CD14-positive monocyte (primary cell): ENCODE data around the gene ALG14. TPM values are rescaled to one million over a fixed set of nuclear protein-coding genes. Genes with fewer than 3 reads are reported as not detected.

Experiments
- DNase-seq, 3 donors: peaks; one replicate each; pipeline ENCODE4 v3.0.0-alpha.2; 2011 to 2022
- H2AFZ ChIP-seq: 2 replicates; pipeline ENCODE4 v1.6.0; 2012; ENCODE audit warnings: mild to moderate bottlenecking, low read depth, low read length, inconsistent platforms; ENCODE audit not compliant: insufficient read depth, poor library complexity, severe bottlenecking
- H3K27ac ChIP-seq, 2 donors: 1 replicate in 1 of 2; 2 replicates in 1 of 2; pipeline ENCODE4 v1.5.1; 2012 to 2013; ENCODE audit warnings: low read length in 2 of 2, control low read depth in 1 of 2, inconsistent platforms in 1 of 2, low read depth in 1 of 2, mild to moderate bottlenecking in 1 of 2
- H3K27me3 ChIP-seq, 2 donors: one replicate each; pipeline versions ENCODE4 v1.6.0 to v1.6.1; 2011 to 2013; ENCODE audit warnings: low read length in 2 of 2; ENCODE audit not compliant: control insufficient read depth in 2 of 2, insufficient read depth in 2 of 2
- H3K36me3 ChIP-seq, 2 donors: replicated peaks in 1 of 2; 1 replicate in 1 of 2; 2 replicates in 1 of 2; pipeline versions ENCODE4 v1.5.1 to v1.6.1; 2012 to 2013; ENCODE audit warnings: low read length in 2 of 2, control low read depth in 1 of 2, inconsistent platforms in 1 of 2, mild to moderate bottlenecking in 1 of 2; ENCODE audit not compliant: insufficient read depth in 2 of 2, control insufficient read depth in 1 of 2
- H3K4me1 ChIP-seq, 2 donors: 1 replicate in 1 of 2; 2 replicates in 1 of 2; pipeline versions ENCODE4 v1.5.1 to v1.6.1; 2012 to 2013; ENCODE audit warnings: low read length in 2 of 2, control low read depth in 1 of 2, inconsistent platforms in 1 of 2, mild to moderate bottlenecking in 1 of 2, moderate library complexity in 1 of 2; ENCODE audit not compliant: insufficient read depth in 2 of 2, control insufficient read depth in 1 of 2
- H3K4me2 ChIP-seq: replicated peaks from 2 replicates; pipeline ENCODE3; 2012; ENCODE audit warnings: low read length, moderate library complexity, mild to moderate bottlenecking; ENCODE audit not compliant: poor library complexity, severe bottlenecking; ENCODE audit errors: extremely low read depth
- H3K4me3 ChIP-seq, 3 experiments: fragments of 200-600 bp in 1 of 3; sonication (generic) in 1 of 3; replicated peaks in 1 of 3; 1 replicate in 2 of 3; 2 replicates in 1 of 3; pipeline ENCODE4 v1.5.1; 2011 to 2013; ENCODE audit warnings: low read length in 3 of 3, mild to moderate bottlenecking in 3 of 3, control low read depth in 2 of 3, low read depth in 2 of 3, inconsistent platforms in 1 of 3, moderate library complexity in 1 of 3
- H3K79me2 ChIP-seq: 2 replicates; pipeline ENCODE4 v1.6.0; 2012; ENCODE audit warnings: mild to moderate bottlenecking, control low read depth, inconsistent platforms, low read length, moderate library complexity; ENCODE audit not compliant: insufficient read depth
- H3K9ac ChIP-seq: 2 replicates; pipeline ENCODE4 v1.6.0; 2017; ENCODE audit warnings: low read length, mild to moderate bottlenecking; ENCODE audit not compliant: insufficient read depth, poor library complexity, severe bottlenecking
- H3K9me3 ChIP-seq, 2 donors: replicated peaks in 1 of 2; 1 replicate in 1 of 2; 2 replicates in 1 of 2; pipeline versions ENCODE4 v1.5.1 to v1.6.1; 2012 to 2013; ENCODE audit warnings: low read length in 2 of 2, control low read depth in 1 of 2; ENCODE audit not compliant: control insufficient read depth in 1 of 2, insufficient read depth in 1 of 2
- H4K20me1 ChIP-seq: 2 replicates; pipeline ENCODE4 v1.6.0; 2012; ENCODE audit warnings: mild to moderate bottlenecking, low read length, control low read depth, moderate library complexity; ENCODE audit not compliant: insufficient read depth
- H3K27ac Mint-ChIP-seq, 7 donors: one replicate each; pipeline ENCODE4 v1.8.0; 2020; ENCODE audit warnings: mild to moderate bottlenecking in 7 of 7, mixed read lengths in 7 of 7, moderate library complexity in 6 of 7, inconsistent platforms in 2 of 7
- H3K27me3 Mint-ChIP-seq, 3 donors: one replicate each; pipeline ENCODE4 v1.8.0; 2021 to 2022; ENCODE audit warnings: low read depth in 3 of 3, mild to moderate bottlenecking in 3 of 3, mixed read lengths in 3 of 3, moderate library complexity in 3 of 3, inconsistent platforms in 1 of 3
- H3K36me3 Mint-ChIP-seq, 2 donors: one replicate each; pipeline ENCODE4 v1.8.0; 2020; ENCODE audit warnings: mixed read lengths in 2 of 2, inconsistent platforms in 1 of 2, mild to moderate bottlenecking in 1 of 2
- H3K4me1 Mint-ChIP-seq: one replicate; pipeline ENCODE4 v1.8.0; 2020; ENCODE audit warnings: mild to moderate bottlenecking, mixed read lengths
- H3K4me3 Mint-ChIP-seq, 2 donors: one replicate each; pipeline ENCODE4 v1.8.0; 2020; ENCODE audit warnings: mild to moderate bottlenecking in 2 of 2, mixed read lengths in 2 of 2, moderate library complexity in 1 of 2
- H3K9me3 Mint-ChIP-seq, 7 donors: one replicate each; pipeline ENCODE4 v1.8.0; 2020 to 2022; ENCODE audit warnings: mixed read lengths in 7 of 7, mild to moderate bottlenecking in 6 of 7, moderate library complexity in 6 of 7, inconsistent platforms in 2 of 7
- WGBS: methylation state at CpG from one replicate; pipeline ENCODE4 v1.1.5; 2013; ENCODE audit warnings: missing lambda C conversion rate; ENCODE audit not compliant: insufficient coverage; 5-methylcytosine and 5-hydroxymethylcytosine counted together
- intact Hi-C, 2 donors: fragments of 100-400 bp; cut with micrococcal nuclease; formaldehyde crosslinking; loops; one replicate each; pipeline versions ENCODE4 v1.15.0 to v1.15.1; 2023
- polyA plus RNA-seq, 3 donors: library from polyadenylated mRNA; depleted of rRNA in 1 of 3; unstranded in 2 of 3; stranded (reverse) in 1 of 3; fragments of 300-500 nt in 2 of 3; fragments of >200 nt in 1 of 3; fragmentation: Illumina TruSeq in 2 of 3; gene quantifications; 1 replicate in 2 of 3; 2 replicates in 1 of 3; pipeline ENCODE4 v1.2.3, GENCODE V29; 2012 to 2021
- TF ChIP-seq, protein P1 (sequence below): fragments of 200-600 bp; IDR thresholded peaks from one replicate; pipeline ENCODE4 v1.8.0; 2022; ENCODE audit warnings: antibody characterized with exemption, mild to moderate bottlenecking

The ALG14 gene
- polyA plus RNA-seq, 3 donors = 0.27 to 5.5 (median 4.4) TPM

GRCh38 chr1:94931254-94931841 is 141.4 kb downstream of the ALG14 start:
- peaks cover 0 to 12% (median 3%) of the 10 kb centered on the region in 7 donors for H3K9me3 Mint-ChIP-seq
- Histone ChIP-seq H2AFZ (no peak overlapping the region), H3K4me2 (no peak overlapping the region), H3K36me3 (no peaks in the 10 kb centered on the region), H3K9me3 (no peaks in the 10 kb centered on the region), H3K27ac (no peak overlapping the region), H4K20me1 (no peaks in the 10 kb centered on the region), H3K9ac (no peak overlapping the region), H3K27me3 (peaks cover 27 to 30% of the 10 kb centered on the region in 2 donors), H3K79me2 (no peaks in the 10 kb centered on the region), H3K4me1 (peaks cover 5 to 11% of the 10 kb centered on the region in 2 donors), H3K4me3 (no peak overlapping the region)
- no peak overlapping the region for H3K27ac Mint-ChIP-seq
- TF ChIP-seq, protein P1, sequence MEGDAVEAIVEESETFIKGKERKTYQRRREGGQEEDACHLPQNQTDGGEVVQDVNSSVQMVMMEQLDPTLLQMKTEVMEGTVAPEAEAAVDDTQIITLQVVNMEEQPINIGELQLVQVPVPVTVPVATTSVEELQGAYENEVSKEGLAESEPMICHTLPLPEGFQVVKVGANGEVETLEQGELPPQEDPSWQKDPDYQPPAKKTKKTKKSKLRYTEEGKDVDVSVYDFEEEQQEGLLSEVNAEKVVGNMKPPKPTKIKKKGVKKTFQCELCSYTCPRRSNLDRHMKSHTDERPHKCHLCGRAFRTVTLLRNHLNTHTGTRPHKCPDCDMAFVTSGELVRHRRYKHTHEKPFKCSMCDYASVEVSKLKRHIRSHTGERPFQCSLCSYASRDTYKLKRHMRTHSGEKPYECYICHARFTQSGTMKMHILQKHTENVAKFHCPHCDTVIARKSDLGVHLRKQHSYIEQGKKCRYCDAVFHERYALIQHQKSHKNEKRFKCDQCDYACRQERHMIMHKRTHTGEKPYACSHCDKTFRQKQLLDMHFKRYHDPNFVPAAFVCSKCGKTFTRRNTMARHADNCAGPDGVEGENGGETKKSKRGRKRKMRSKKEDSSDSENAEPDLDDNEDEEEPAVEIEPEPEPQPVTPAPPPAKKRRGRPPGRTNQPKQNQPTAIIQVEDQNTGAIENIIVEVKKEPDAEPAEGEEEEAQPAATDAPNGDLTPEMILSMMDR = no peak
- no peak overlapping the region for H3K4me3 Mint-ChIP-seq
- DNase-seq = no peak
- peaks cover 3 to 7% of the 10 kb centered on the region in 2 donors for H3K36me3 Mint-ChIP-seq
- peaks cover 3% of the 10 kb centered on the region for H3K4me1 Mint-ChIP-seq
- 100% methylated on average over 1 of the region's 7 CpGs for WGBS
- peaks cover 27 to 41% (median 34%) of the 10 kb centered on the region in 3 donors for H3K27me3 Mint-ChIP-seq
- intact Hi-C loops = no loop called here

GRCh38 chr1:94929351-94930217 is 143.2 kb downstream of the ALG14 start:
- Histone ChIP-seq H3K27ac (no peak overlapping the region), H3K79me2 (no peaks in the 10 kb centered on the region), H3K9ac (no peak overlapping the region), H3K4me2 (no peak overlapping the region), H3K36me3 (no peaks in the 10 kb centered on the region), H3K4me1 (peaks cover 9 to 20% of the 10 kb centered on the region in 2 donors), H2AFZ (no peak overlapping the region), H3K4me3 (no peak overlapping the region), H3K9me3 (no peaks in the 10 kb centered on the region), H3K27me3 (peaks cover 44 to 46% of the 10 kb centered on the region in 2 donors), H4K20me1 (no peaks in the 10 kb centered on the region)
- intact Hi-C loops = no loop called here
- no peak for DNase-seq
- H3K4me1 Mint-ChIP-seq = peaks cover 12% of the 10 kb centered on the region
- peaks cover 39 to 56% (median 48%) of the 10 kb centered on the region in 3 donors for H3K27me3 Mint-ChIP-seq
- H3K36me3 Mint-ChIP-seq = peaks cover 3 to 10% of the 10 kb centered on the region in 2 donors
- TF ChIP-seq, protein P1 = no peak
- peaks cover 0 to 19% (median 8%) of the 10 kb centered on the region in 7 donors for H3K9me3 Mint-ChIP-seq
- no peak overlapping the region for H3K27ac Mint-ChIP-seq
- WGBS = 90% methylated on average over 7 of the region's 11 CpGs
- peak overlapping the region in 1 of 2 donors; percentile 24 for H3K4me3 Mint-ChIP-seq
